Mesodermal cell (in vitro differentiated cells): ENCODE results near the gene INPP5D.
"Not testable (repeated sequence)": the region's sequence is repeated elsewhere in the genome, so short reads cannot be mapped to it uniquely, and the experiment has no call there.

Experiments used
- H3K27ac ChIP-seq: 2 replicates; pipeline ENCODE4 v1.7.0; 2013; ENCODE audit warnings: mild to moderate bottlenecking, low read depth, low read length, moderate library complexity; ENCODE audit not compliant: severe bottlenecking
- H3K36me3 ChIP-seq: 2 replicates; pipeline ENCODE4 v1.7.1; 2013; ENCODE audit warnings: mild to moderate bottlenecking, low read length, moderate library complexity; ENCODE audit not compliant: control insufficient read depth, insufficient read depth
- H3K4me1 ChIP-seq: one replicate; pipeline ENCODE4 v1.7.1; 2013; ENCODE audit warnings: mild to moderate bottlenecking, low read length; ENCODE audit not compliant: insufficient read depth, control insufficient read depth, poor library complexity, severe bottlenecking
- H3K4me3 ChIP-seq: 2 replicates; pipeline ENCODE4 v1.7.0; 2013; ENCODE audit warnings: low read length, control low read depth, mild to moderate bottlenecking; ENCODE audit not compliant: insufficient read depth, poor library complexity, severe bottlenecking; ENCODE audit errors: extremely low read depth
- H3K9me3 ChIP-seq: 2 replicates; pipeline ENCODE4 v1.7.1; 2013; ENCODE audit warnings: mild to moderate bottlenecking, low read length, moderate library complexity; ENCODE audit not compliant: control insufficient read depth
- WGBS, 2 experiments: methylation state at CpG; one replicate each; pipeline ENCODE4 v1.1.5; 2013; ENCODE audit warnings: missing lambda C conversion rate in 2 of 2; ENCODE audit not compliant: insufficient coverage in 2 of 2; 5-methylcytosine and 5-hydroxymethylcytosine counted together

Gene INPP5D

DNA sequence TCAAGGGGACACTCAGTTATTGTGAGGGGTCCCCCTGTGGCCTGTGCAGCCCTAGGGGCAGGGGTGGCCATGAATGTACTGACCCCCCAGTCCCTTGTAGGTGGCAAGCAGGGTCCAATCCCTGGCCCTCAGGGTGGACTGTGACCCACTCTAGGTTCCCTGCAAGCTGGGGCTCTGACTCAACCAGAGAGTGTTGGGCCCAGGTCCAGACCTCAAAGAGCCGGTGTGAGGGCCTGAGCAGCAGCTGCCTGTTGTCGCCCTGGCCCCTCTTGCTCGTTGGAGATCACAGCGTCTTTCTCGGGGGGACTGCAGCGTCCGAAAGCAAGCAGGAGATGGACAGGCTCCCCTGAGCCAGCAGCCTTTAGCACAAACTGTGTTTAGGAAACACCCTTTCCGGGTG, 124.5 kb downstream of the INPP5D start:
- Histone ChIP-seq H3K9me3 (peaks cover 3% of the 10 kb centered on the region), H3K4me3 (no peak overlapping the region), H3K4me1 (no peaks in the 10 kb centered on the region), H3K36me3 (peaks cover 2% of the 10 kb centered on the region), H3K27ac (no peak overlapping the region)
- 89 to 96% methylated on average over 8 of the region's 8 CpGs for WGBS, 2 experiments

DNA sequence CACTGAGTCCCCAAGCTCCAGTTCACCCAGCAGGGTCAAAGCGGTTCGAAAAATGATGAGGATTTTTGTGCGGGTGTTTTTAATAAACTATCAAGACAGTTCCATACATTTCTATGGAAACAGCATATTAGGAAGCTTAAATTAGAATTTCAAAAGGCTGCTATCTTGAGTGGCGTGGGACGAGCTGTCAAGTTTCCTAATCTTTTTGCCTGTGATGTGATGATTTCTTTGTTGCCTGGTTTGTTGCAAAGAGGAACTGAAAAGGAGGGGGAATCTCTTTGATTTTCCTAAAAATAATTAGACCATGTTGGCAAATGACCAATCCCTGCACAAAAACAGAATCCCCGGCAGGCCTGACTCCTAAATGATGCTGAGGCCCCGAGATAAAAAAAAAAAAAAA, 125.2 kb downstream of the INPP5D start:
- H3K27ac ChIP-seq = no peak overlapping the region
- whole genome bisulfite sequencing, 2 experiments = 93% methylated on average over 3 of the region's 7 CpGs; no CpG with 5 or more reads in 1 of the 2 experiments
- H3K9me3 ChIP-seq = peaks cover under 1% of the 10 kb centered on the region
- H3K4me1 ChIP-seq = no peaks in the 10 kb centered on the region
- no peak overlapping the region for H3K4me3 ChIP-seq
- no peaks in the 10 kb centered on the region for H3K36me3 ChIP-seq

DNA sequence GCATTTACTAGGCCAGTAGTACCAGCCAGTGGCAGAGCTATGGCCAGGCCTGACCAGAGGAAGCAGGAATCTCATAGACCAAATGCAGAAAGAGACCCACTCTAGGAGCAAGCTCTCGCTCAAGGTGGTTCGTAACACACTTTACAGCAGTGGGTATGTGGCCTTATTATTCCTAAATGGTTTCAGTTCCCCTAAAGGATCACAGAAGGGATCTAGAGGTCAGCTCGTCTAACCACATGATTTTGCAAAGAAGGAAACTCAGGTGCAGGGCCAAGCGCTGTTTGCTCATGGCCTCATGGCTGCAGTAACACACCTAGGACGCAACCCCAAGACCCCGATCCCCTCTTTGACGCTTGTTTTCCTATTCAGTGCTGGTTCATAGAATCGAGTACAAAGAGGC, 125.8 kb downstream of the INPP5D start:
- no peaks in the 10 kb centered on the region for H3K36me3 ChIP-seq
- no peak overlapping the region for H3K4me3 ChIP-seq
- WGBS, 2 experiments = 91 to 92% methylated on average over 6 to 8 of the region's 8 CpGs
- no peaks in the 10 kb centered on the region for H3K9me3 ChIP-seq
- no peaks in the 10 kb centered on the region for H3K4me1 ChIP-seq
- no peak overlapping the region for H3K27ac ChIP-seq

DNA sequence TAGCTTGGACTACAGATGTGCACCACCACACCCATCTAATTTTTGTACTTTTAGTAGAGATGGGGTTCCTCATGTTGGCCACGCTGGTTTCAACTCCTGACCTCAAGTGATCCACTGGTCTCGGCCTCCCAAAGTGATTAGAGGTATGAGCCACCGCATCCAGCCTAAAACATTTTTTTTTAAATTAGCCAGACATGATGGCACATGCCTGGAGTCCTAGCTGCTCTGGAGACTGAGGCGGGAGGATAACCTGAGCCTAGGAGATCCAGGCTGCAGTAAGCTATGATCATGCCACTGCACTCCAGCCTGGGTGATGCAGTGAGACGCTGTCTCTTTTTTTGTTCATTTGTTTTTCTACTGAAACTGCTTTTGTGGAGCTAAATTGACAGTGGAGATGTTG, 126.7 kb downstream of the INPP5D start:
- H3K36me3 ChIP-seq = no peaks in the 10 kb centered on the region
- 87 to 92% methylated on average over 5 of the region's 5 CpGs for WGBS, 2 experiments

DNA sequence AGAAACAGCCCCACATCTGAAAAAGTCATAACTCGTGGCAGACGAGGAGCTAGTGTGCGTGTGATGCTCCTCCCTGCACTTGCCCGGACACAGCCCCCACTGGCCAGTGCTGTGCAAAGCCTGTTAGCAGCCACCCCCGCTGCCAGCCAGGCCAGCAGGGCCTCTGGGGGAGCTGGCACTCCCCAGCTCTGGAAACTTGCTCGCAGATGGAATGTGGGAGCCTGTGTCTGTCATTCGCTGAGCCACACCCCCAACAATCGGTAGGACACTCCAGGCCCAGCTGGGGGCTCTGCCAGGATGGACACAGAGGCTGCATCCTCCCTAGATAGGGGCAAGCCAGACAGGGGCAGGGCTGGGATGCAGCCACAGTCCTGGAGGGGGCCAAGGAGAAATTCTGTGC, 128.9 kb downstream of the INPP5D start:
- 82 to 83% methylated on average over 6 to 8 of the region's 8 CpGs for WGBS, 2 experiments
- Histone ChIP-seq H3K9me3 (no peaks in the 10 kb centered on the region), H3K4me3 (no peak overlapping the region), H3K27ac (no peak overlapping the region), H3K36me3 (no peaks in the 10 kb centered on the region), H3K4me1 (no peaks in the 10 kb centered on the region)

More for the DNA sequence above, 126.7 kb downstream of the INPP5D start:
- H3K27ac ChIP-seq = no peak overlapping the region
- no peak overlapping the region for H3K4me3 ChIP-seq
- H3K4me1 ChIP-seq = no peaks in the 10 kb centered on the region
- no peaks in the 10 kb centered on the region for H3K9me3 ChIP-seq

DNA sequence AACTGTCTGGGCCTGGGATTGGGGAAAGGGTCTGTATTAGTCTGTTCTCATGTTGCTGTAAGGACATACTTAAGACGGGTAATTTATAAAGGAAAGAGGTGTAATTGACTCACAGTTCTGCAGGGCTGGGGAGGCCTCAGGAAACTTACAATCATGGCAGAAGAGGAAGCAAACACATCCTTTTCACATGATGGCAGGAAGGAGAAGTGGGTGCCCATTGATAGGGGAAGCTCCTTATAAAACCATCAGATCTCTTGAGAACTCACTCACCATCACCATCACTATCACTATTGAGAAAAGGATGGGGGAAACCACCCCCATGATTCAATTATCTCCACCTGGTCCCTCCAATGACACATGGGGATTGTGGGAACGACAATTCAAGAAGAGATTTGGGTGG, 130.9 kb downstream of the INPP5D start:
- H3K27ac ChIP-seq, H3K4me1 ChIP-seq, H3K36me3 ChIP-seq, H3K9me3 ChIP-seq, H3K4me3 ChIP-seq: not testable (repeated sequence)
- 86 to 93% methylated on average over 1 to 2 of the region's 2 CpGs for WGBS, 2 experiments

DNA sequence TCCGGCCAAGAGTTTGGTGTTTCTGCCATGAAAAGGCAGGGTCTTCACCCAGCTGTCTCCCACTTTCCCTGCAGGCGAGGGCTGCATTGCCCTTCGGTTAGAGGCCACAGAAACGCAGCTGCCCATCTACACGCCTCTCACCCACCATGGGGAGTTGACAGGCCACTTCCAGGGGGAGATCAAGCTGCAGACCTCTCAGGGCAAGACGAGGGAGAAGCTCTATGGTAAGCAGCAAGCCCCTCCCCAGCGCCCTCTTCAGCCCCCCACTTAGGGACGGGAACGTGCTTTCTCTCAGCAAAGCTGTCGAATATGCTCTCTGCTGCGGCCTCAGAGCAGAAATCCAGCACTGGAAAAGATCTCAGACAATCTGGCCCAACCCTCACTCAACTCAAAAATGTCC, 133.6 kb downstream of the INPP5D start:
- H3K4me1 ChIP-seq = no peaks in the 10 kb centered on the region
- no peak overlapping the region for H3K27ac ChIP-seq
- WGBS, 2 experiments = 78 to 83% methylated on average over 9 to 11 of the region's 11 CpGs
- no peak overlapping the region for H3K4me3 ChIP-seq
- no peaks in the 10 kb centered on the region for H3K9me3 ChIP-seq
- no peaks in the 10 kb centered on the region for H3K36me3 ChIP-seq

DNA sequence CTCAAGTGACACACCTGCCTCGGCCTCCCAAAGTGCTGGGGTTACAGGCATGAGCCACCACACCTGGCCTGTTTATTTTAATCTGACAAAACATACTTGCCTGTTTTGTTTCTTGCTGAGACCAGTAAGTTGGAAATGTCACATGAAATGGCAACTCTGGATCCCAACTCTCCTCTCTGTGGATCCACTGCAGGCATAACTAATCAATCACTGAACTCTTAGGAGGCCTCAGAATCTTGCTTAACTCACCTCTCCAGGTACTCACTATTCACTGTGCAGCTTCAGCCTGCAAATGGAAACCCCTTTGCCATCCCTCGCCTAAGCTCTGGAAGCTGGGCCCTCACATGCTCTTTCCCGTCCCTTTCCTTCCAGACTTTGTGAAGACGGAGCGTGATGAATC, 134.9 kb downstream of the INPP5D start:
- H3K36me3 ChIP-seq = no peaks in the 10 kb centered on the region
- 98 to 100% methylated on average over 2 to 4 of the region's 5 CpGs for WGBS, 2 experiments
- no peaks in the 10 kb centered on the region for H3K9me3 ChIP-seq
- H3K4me3 ChIP-seq = no peak overlapping the region
- H3K4me1 ChIP-seq = no peaks in the 10 kb centered on the region
- H3K27ac ChIP-seq = no peak overlapping the region

DNA sequence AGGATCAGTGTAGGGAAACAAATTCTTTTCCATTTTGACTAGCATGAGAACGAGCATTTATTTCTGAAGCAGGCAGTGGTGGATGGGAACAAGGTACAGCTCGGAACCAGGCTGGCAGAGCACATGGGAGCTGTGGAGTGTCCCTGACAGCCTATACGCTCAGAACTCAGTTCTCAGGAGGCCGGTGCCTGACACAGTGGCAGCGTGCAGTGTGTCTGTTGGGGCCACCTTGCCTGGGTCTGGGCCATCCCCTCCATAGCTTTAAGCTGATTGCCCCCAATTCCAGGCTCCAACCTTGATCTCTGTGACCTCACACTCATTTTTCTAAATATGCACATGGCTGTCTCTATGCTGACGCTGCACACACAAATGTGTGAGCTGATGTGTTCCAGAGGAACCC, 136.9 kb downstream of the INPP5D start:
- H3K36me3 ChIP-seq = no peaks in the 10 kb centered on the region
- no peak overlapping the region for H3K27ac ChIP-seq
- WGBS, 2 experiments = 90 to 91% methylated on average over 6 of the region's 6 CpGs
- H3K4me1 ChIP-seq = no peaks in the 10 kb centered on the region
- H3K9me3 ChIP-seq = no peaks in the 10 kb centered on the region
- H3K4me3 ChIP-seq = no peak overlapping the region

DNA sequence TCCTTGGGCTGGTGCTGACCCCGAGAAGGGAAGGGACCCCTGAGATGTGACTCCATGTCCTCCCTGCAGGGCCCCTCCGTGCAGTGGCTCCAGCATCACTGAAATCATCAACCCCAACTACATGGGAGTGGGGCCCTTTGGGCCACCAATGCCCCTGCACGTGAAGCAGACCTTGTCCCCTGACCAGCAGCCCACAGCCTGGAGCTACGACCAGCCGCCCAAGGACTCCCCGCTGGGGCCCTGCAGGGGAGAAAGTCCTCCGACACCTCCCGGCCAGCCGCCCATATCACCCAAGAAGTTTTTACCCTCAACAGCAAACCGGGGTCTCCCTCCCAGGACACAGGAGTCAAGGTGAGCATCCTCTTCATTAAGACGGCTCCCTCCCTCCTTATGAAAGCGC, 137.9 kb downstream of the INPP5D start:
- Histone ChIP-seq H3K4me1 (no peaks in the 10 kb centered on the region), H3K4me3 (no peak overlapping the region), H3K9me3 (peaks cover 7% of the 10 kb centered on the region), H3K27ac (no peak overlapping the region), H3K36me3 (no peaks in the 10 kb centered on the region)
- WGBS, 2 experiments = 90 to 96% methylated on average over 7 to 8 of the region's 12 CpGs

DNA sequence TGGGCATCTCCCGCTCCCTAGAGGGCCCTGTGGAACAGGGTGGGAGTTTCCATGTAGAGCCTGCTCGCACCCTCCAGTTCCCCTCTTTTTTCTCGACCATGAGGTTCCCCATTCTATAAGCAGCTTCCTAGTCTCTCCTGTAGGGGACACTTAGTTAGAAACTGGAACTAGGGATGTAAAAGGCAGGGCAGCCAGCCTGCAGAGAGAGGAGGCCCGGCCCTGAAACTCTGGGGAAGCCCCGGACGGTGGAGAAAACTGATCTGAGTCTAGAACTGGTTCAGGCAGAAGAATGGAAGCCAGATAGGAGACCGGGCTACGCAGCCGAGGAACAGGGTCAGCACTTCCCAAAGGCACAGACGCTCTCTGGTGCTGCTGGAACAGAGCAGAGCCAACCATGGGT, 139.7 kb downstream of the INPP5D start:
- no peak overlapping the region for H3K27ac ChIP-seq
- H3K36me3 ChIP-seq = no peaks in the 10 kb centered on the region
- peaks cover 8% of the 10 kb centered on the region for H3K9me3 ChIP-seq
- H3K4me1 ChIP-seq = no peaks in the 10 kb centered on the region
- H3K4me3 ChIP-seq = no peak overlapping the region
- WGBS, 2 experiments = 92 to 93% methylated on average over 7 to 8 of the region's 10 CpGs

DNA sequence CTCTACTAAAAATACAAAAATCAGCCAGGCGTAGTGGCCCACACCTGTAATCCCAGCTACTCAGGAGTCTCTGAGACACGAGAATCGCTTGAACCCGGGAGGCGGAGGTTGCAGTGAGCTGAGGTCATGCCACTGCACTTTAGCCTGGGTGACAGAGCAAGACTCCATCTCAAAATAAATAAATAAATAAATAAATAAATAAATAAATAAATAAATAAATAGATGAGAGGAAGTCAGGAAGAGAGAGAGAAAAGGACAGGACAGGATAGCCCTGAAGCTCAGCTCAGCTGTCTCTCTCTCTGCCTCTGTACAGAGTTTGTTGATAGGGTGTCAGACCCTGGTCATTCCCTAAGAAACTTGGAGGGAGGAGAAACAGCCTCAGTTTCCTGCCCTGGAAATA, 140.6 kb downstream of the INPP5D start:
- H3K27ac ChIP-seq, H3K36me3 ChIP-seq, H3K4me1 ChIP-seq, H3K4me3 ChIP-seq, H3K9me3 ChIP-seq: not testable (repeated sequence)
- WGBS, 2 experiments = 97 to 100% methylated on average over 1 to 4 of the region's 5 CpGs
